ENCODE data around the gene SLFN14.
"Not testable (repeated sequence)": the region's sequence is repeated elsewhere in the genome, so short reads cannot be mapped to it uniquely, and the experiment has no call there.

The SLFN14 gene

GRCh38 chr17:35521654-35522256 is 38.9 kb downstream of the SLFN14 start:
- DNase-seq (ENCODE audit: low read depth), result not testable (repeated sequence)

GRCh38 chr17:35521150-35521549 is 39.5 kb downstream of the SLFN14 start:
- DNase-seq (ENCODE audit: low read depth), result no peak

GRCh38 chr17:35519906-35520442 is 40.6 kb downstream of the SLFN14 start:
- DNase-seq (ENCODE audit: low read depth), result no peak

GRCh38 chr17:35519439-35519838 is 41.2 kb downstream of the SLFN14 start:
- no peak for DNase-seq (ENCODE audit: low read depth)

- not testable (repeated sequence) for DNase-seq (ENCODE audit: low read depth)
Observed at GRCh38 chr17:35518431-35518830, 42.2 kb downstream of the SLFN14 start.

GRCh38 chr17:35515027-35515426 is 45.6 kb downstream of the SLFN14 start:
- no peak for DNase-seq (ENCODE audit: low read depth)

GRCh38 chr17:35514564-35514963 is 46.1 kb downstream of the SLFN14 start:
- DNase-seq (ENCODE audit: low read depth), result no peak
